SK-N-SH (cell line): ENCODE results near the gene AMY1C. TPM values are rescaled to one million over a fixed set of nuclear protein-coding genes. Genes with fewer than 3 reads are reported as not detected.

ENCODE experiments used
- CTCF ChIA-PET: fragments of 300-600, 350-600 bp; formaldehyde crosslinking; extraction: SDS; loops from one replicate; lab custom pipeline; 2021; lab: Yijun Ruan, JAX
- POLR2A ChIA-PET: fragments of 350-600 bp; sonication (Branson Sonifier 250); formaldehyde crosslinking; extraction: SDS; loops from one replicate; lab custom pipeline; 2020; ENCODE audit warnings: antibody characterized with exemption, inconsistent platforms; lab: Yijun Ruan, JAX
- DNase-seq: peaks from one replicate; pipeline ENCODE4 v3.0.0; 2012
- H2AFZ ChIP-seq: fragments of 200-600 bp; sonication (generic); 2 replicates; pipeline ENCODE4 v1.8.1; 2016; ENCODE audit warnings: antibody characterized with exemption, mild to moderate bottlenecking, low read depth
- H3F3A ChIP-seq: fragments of 200-600 bp; sonication (generic); replicated peaks from 2 replicates; pipeline ENCODE3; 2016; ENCODE audit warnings: antibody characterized with exemption, mild to moderate bottlenecking; ENCODE audit not compliant: insufficient read depth
- H3K27ac ChIP-seq, 2 experiments: fragments of 200-500 bp in 1 of 2; fragments of 200-600 bp in 1 of 2; sonication (Bioruptor generic) in 1 of 2; sonication (generic), shearing (Covaris generic) in 1 of 2; 2 replicates each; pipeline versions ENCODE4 v1.5.1 to v1.6.1; 2014 to 2016; ENCODE audit warnings: low read depth in 2 of 2, inconsistent platforms in 1 of 2, low read length in 1 of 2, mild to moderate bottlenecking in 1 of 2, mixed read lengths in 1 of 2
- H3K27me3 ChIP-seq: fragments of 200-600 bp; sonication (generic), shearing (Covaris generic); 2 replicates; pipeline ENCODE4 v1.6.1; 2016; ENCODE audit warnings: mixed run types; ENCODE audit not compliant: insufficient read depth
- H3K36me3 ChIP-seq, 2 experiments: fragments of 200-500 bp in 1 of 2; fragments of 200-600 bp in 1 of 2; sonication (Bioruptor generic) in 1 of 2; sonication (generic) in 1 of 2; replicated peaks in 1 of 2; 2 replicates each; pipeline versions ENCODE3 to v1.5.1; 2014 to 2016; ENCODE audit warnings: low read length in 1 of 2, mild to moderate bottlenecking in 1 of 2; ENCODE audit not compliant: insufficient read depth in 2 of 2, control insufficient read depth in 1 of 2
- H3K4me1 ChIP-seq, 2 experiments: fragments of 200-500 bp in 1 of 2; fragments of 200-600 bp in 1 of 2; sonication (Bioruptor generic) in 1 of 2; sonication (generic), shearing (Covaris generic) in 1 of 2; 2 replicates each; pipeline versions ENCODE4 v1.5.1 to v1.6.1; 2014 to 2016; ENCODE audit warnings: low read depth in 1 of 2, low read length in 1 of 2, mixed run types in 1 of 2; ENCODE audit not compliant: insufficient read depth in 2 of 2, control insufficient read depth in 1 of 2
- H3K4me2 ChIP-seq: fragments of 200-600 bp; sonication (generic), shearing (Covaris generic); 2 replicates; pipeline ENCODE4 v1.6.1; 2017; ENCODE audit warnings: mixed run types
- H3K4me3 ChIP-seq, 2 experiments: fragments of 200-500 bp in 1 of 2; fragments of 200-600 bp in 1 of 2; sonication (Bioruptor generic) in 1 of 2; sonication (generic), shearing (Covaris generic) in 1 of 2; 2 replicates each; pipeline versions ENCODE4 v1.5.1 to v1.8.1; 2014 to 2016; ENCODE audit warnings: low read depth in 2 of 2, inconsistent platforms in 1 of 2, low read length in 1 of 2, mild to moderate bottlenecking in 1 of 2, mixed read lengths in 1 of 2, moderate library complexity in 1 of 2
- H3K79me2 ChIP-seq: fragments of 200-600 bp; sonication (generic); 2 replicates; pipeline ENCODE4 v1.8.1; 2017; ENCODE audit warnings: mild to moderate bottlenecking; ENCODE audit not compliant: insufficient read depth
- H3K9ac ChIP-seq: fragments of 200-600 bp; sonication (generic); 2 replicates; pipeline ENCODE4 v1.6.1; 2017; ENCODE audit warnings: mixed run types
- H3K9me2 ChIP-seq: fragments of 200-600 bp; sonication (generic); 2 replicates; pipeline ENCODE4 v1.6.1; 2017; ENCODE audit warnings: mixed run types
- H3K9me3 ChIP-seq: fragments of 200-600 bp; sonication (generic); 2 replicates; pipeline ENCODE4 v1.6.1; 2017; ENCODE audit warnings: mixed run types, mild to moderate bottlenecking, moderate library complexity
- H4K20me1 ChIP-seq: fragments of 200-600 bp; sonication (generic); 2 replicates; pipeline ENCODE4 v1.6.1; 2017; ENCODE audit warnings: mild to moderate bottlenecking, mixed run types; ENCODE audit not compliant: insufficient read depth
- MXI1 ChIP-seq: IDR thresholded peaks from 2 replicates; pipeline ENCODE4 v1.6.1; 2012; ENCODE audit warnings: mild to moderate bottlenecking, low read depth, low read length, improper control_type of control experiment
- NFIC ChIP-seq: IDR thresholded peaks from 2 replicates; pipeline ENCODE4 v1.4.0; 2012; ENCODE audit warnings: borderline replicate concordance
- SMC3 ChIP-seq: IDR thresholded peaks from 2 replicates; pipeline ENCODE4 v1.6.1; 2012; ENCODE audit warnings: low read depth, low read length, improper control_type of control experiment
- TAF1 ChIP-seq: IDR thresholded peaks from 2 replicates; pipeline ENCODE4 v1.6.1; 2012; ENCODE audit warnings: low read depth, mild to moderate bottlenecking, low read length, moderate library complexity, borderline replicate concordance
- WGBS: methylation state at CpG from one replicate; pipeline ENCODE4 v1.1.6; 2017; ENCODE audit warnings: low lambda C conversion rate; 5-methylcytosine and 5-hydroxymethylcytosine counted together
- polyA plus RNA-seq, 3 experiments: library from polyadenylated mRNA; depleted of rRNA; stranded (reverse); fragments of >200 nt; gene quantifications; 2 replicates each; pipeline ENCODE4 v1.2.3, GENCODE V29; 2012

AMY1C gene
- polyA plus RNA-seq, 1 of the 3 experiments (the other 2 are of a cell fraction), result not detected

GRCh38 chr1:103790172-103790571 lies 40.5 kb downstream of the AMY1C start:
- no peaks in the 10 kb centered on the region for H3K4me1 ChIP-seq
- WGBS, result 51% methylated on average over 2 of the region's 2 CpGs
- no peak overlapping the region for H2AFZ ChIP-seq
- ChIA-PET POLR2A (no interaction called here), CTCF (interaction anchor here (0.7 to 1.1 kb wide), 2 partner anchors 19 to 159 kb away, joined by 3 read pairs; no protein-coding TSS in a partner anchor)
- no peaks in the 10 kb centered on the region for H3F3A ChIP-seq
- no peaks in the 10 kb centered on the region for H3K9me3 ChIP-seq
- H3K27ac ChIP-seq, result no peak overlapping the region
- H3K9ac ChIP-seq, result no peak overlapping the region
- no peak for DNase-seq
- H3K27me3 ChIP-seq, result no peaks in the 10 kb centered on the region
- TF ChIP-seq SMC3, result no peak
- TF ChIP-seq NFIC, result no peak
- TF ChIP-seq TAF1, result no peak
- no peak for TF ChIP-seq MXI1
- no peaks in the 10 kb centered on the region for H3K9me2 ChIP-seq
- H3K4me2 ChIP-seq, result no peak overlapping the region
- H3K4me3 ChIP-seq, result no peak overlapping the region
- H4K20me1 ChIP-seq, result no peaks in the 10 kb centered on the region
- no peaks in the 10 kb centered on the region for H3K79me2 ChIP-seq
- no peaks in the 10 kb centered on the region for H3K36me3 ChIP-seq

Other genes starting within 250 kb of the AMY1C start
- gene RNPC3, start 224.2 kb upstream of the AMY1C start, polyA plus RNA-seq (2012; rRNA removed), result 10.0 and 20.6 TPM in 2 replicates
- 1.5 and 2.8 TPM in 2 replicates for gene AMY2B, start 178.3 kb upstream of the AMY1C start, polyA plus RNA-seq (2012; rRNA removed)
- not detected in 2 replicates for gene AMY2A, start 132.5 kb upstream of the AMY1C start, polyA plus RNA-seq (2012; rRNA removed)
- not detected in 2 replicates for gene AMY1A, start 94.1 kb upstream of the AMY1C start, polyA plus RNA-seq (2012; rRNA removed)
- not detected in 2 replicates for gene AMY1B, start 53.7 kb upstream of the AMY1C start, polyA plus RNA-seq (2012; rRNA removed)